HCT116 (cell line): ENCODE data around the gene SLC41A3. TPM values are rescaled to one million over a fixed set of nuclear protein-coding genes. Genes with fewer than 3 reads are reported as not detected.

ENCODE experiments used
- ATAC-seq: fragments of 200-7000 bp; cut with Tn5 transposase; 2 replicates; pipeline ENCODE4 v1.9.1; 2020; ENCODE audit warnings: mild to moderate bottlenecking, moderate library complexity
- BruUV-seq: library from RNA; stranded (reverse); fragments of 400-500 nt; replicated peaks from 2 replicates; lab custom pipeline; 2021; lab: Mats Ljungman, UMichigan
- CTCF ChIA-PET: fragments of 300-600 bp; sonication (Branson Sonifier 250); formaldehyde crosslinking; loops from one replicate; lab custom pipeline; 2021; ENCODE audit warnings: antibody characterized with exemption; lab: Charles Lee
- POLR2A ChIA-PET: fragments of 300-600, 350-600 bp; sonication (Branson Sonifier 250); formaldehyde crosslinking; loops from one replicate; lab custom pipeline; 2021; ENCODE audit warnings: antibody characterized with exemption; lab: Charles Lee
- RAD21 ChIA-PET, 2 experiments: fragments of 300-600 bp; sonication (Branson Sonifier 250); formaldehyde crosslinking; loops; one replicate each; lab custom pipeline; 2023; ENCODE audit warnings: low total read pairs in 2 of 2; ENCODE audit not compliant: uncharacterized antibody in 2 of 2, unreplicated experiment in 2 of 2, low non-redundant PET in 1 of 2; lab: Charles Lee
- DNase-seq: peaks from one replicate; pipeline ENCODE4 v3.0.0-alpha.2; 2010; ENCODE audit warnings: low read depth, low spot score
- H2AFZ ChIP-seq: fragments of 200-600 bp; shearing (Covaris generic), sonication (generic); 2 replicates; pipeline ENCODE4 v1.6.1; 2017; ENCODE audit warnings: low read depth, mixed run types, mixed read lengths, antibody characterized with exemption, low read length; ENCODE audit not compliant: poor library complexity, severe bottlenecking
- H3K27ac ChIP-seq: 2 replicates; pipeline ENCODE4 v1.5.1; 2012; ENCODE audit warnings: low read depth, low read length
- H3K27me3 ChIP-seq: fragments of 200-600 bp; sonication (generic); 2 replicates; pipeline ENCODE4 v1.6.1; 2016; ENCODE audit warnings: mixed run types, low read length, mixed read lengths; ENCODE audit not compliant: insufficient read depth
- H3K36me3 ChIP-seq, 2 experiments: fragments of 200-500 bp in 1 of 2; fragments of 200-600 bp in 1 of 2; sonication (Bioruptor generic) in 1 of 2; sonication (generic) in 1 of 2; 2 replicates each; pipeline versions ENCODE4 v1.5.1 to v1.6.1; 2014 to 2016; ENCODE audit warnings: low read length in 2 of 2, inconsistent platforms in 1 of 2, mixed read lengths in 1 of 2, mixed run types in 1 of 2; ENCODE audit not compliant: insufficient read depth in 2 of 2, control insufficient read depth in 1 of 2
- H3K4me1 ChIP-seq, 2 experiments: fragments of 200-600 bp in 1 of 2; sonication (generic) in 1 of 2; 2 replicates each; pipeline versions ENCODE4 v1.5.1 to v1.6.1; 2012 to 2017; ENCODE audit warnings: low read length in 2 of 2, inconsistent platforms in 1 of 2, mild to moderate bottlenecking in 1 of 2, mixed read lengths in 1 of 2, mixed run types in 1 of 2, moderate library complexity in 1 of 2; ENCODE audit not compliant: insufficient read depth in 2 of 2, control insufficient read depth in 1 of 2
- H3K4me2 ChIP-seq: fragments of 200-600 bp; sonication (generic); 2 replicates; pipeline ENCODE4 v1.6.1; 2017; ENCODE audit warnings: mixed run types, low read length, mixed read lengths
- H3K4me3 ChIP-seq, 2 experiments: fragments of 200-600 bp in 1 of 2; sonication (generic) in 1 of 2; replicated peaks in 1 of 2; 2 replicates each; pipeline ENCODE4 v1.5.1; 2011 to 2016; ENCODE audit warnings: low read length in 2 of 2, control low read depth in 1 of 2, low read depth in 1 of 2, mild to moderate bottlenecking in 1 of 2, mixed read lengths in 1 of 2, mixed run types in 1 of 2
- H3K79me2 ChIP-seq: fragments of 200-600 bp; sonication (generic); 2 replicates; pipeline ENCODE4 v1.6.1; 2017; ENCODE audit warnings: mild to moderate bottlenecking, mixed run types, low read length, moderate library complexity, mixed read lengths; ENCODE audit not compliant: insufficient read depth
- H3K9ac ChIP-seq: fragments of 200-600 bp; sonication (generic); 2 replicates; pipeline ENCODE4 v1.6.1; 2016; ENCODE audit warnings: low read length, mixed read lengths
- H3K9me2 ChIP-seq: fragments of 200-600 bp; sonication (generic), shearing (Covaris generic); 2 replicates; pipeline ENCODE4 v1.6.1; 2017; ENCODE audit warnings: mixed run types, mild to moderate bottlenecking, moderate library complexity; ENCODE audit not compliant: insufficient read depth
- H3K9me3 ChIP-seq, 2 experiments: fragments of 200-500 bp in 1 of 2; fragments of 200-600 bp in 1 of 2; sonication (Bioruptor generic) in 1 of 2; sonication (generic) in 1 of 2; 2 replicates each; pipeline ENCODE4 v1.6.1; 2014 to 2017; ENCODE audit warnings: low read length in 2 of 2, mixed read lengths in 2 of 2, inconsistent platforms in 1 of 2, low read depth in 1 of 2, mild to moderate bottlenecking in 1 of 2, mixed run types in 1 of 2, moderate library complexity in 1 of 2; ENCODE audit not compliant: control insufficient read depth in 1 of 2, insufficient read depth in 1 of 2
- H4K20me1 ChIP-seq: fragments of 200-600 bp; sonication (generic), shearing (Covaris generic); 2 replicates; pipeline ENCODE4 v1.6.1; 2017; ENCODE audit warnings: mixed run types, mild to moderate bottlenecking, moderate library complexity; ENCODE audit not compliant: insufficient read depth
- ATF3 ChIP-seq: IDR thresholded peaks from 2 replicates; pipeline ENCODE4 v1.6.1; 2012
- CBX3 ChIP-seq: IDR thresholded peaks from 2 replicates; pipeline ENCODE4 v1.6.1; 2012; ENCODE audit warnings: low read depth
- CEBPB ChIP-seq: IDR thresholded peaks from 2 replicates; pipeline ENCODE4 v1.6.1; 2012; ENCODE audit warnings: low read depth
- CTCF ChIP-seq, 3 experiments: fragments of 200-600 bp in 1 of 3; sonication (generic) in 1 of 3; IDR thresholded peaks in 2 of 3; conservative IDR thresholded peaks in 1 of 3; 2 replicates each; pipeline ENCODE4 v1.5.1; 2012 to 2017; ENCODE audit warnings: low read depth in 2 of 3, low read length in 2 of 3, antibody characterized with exemption in 1 of 3, borderline replicate concordance in 1 of 3, control low read depth in 1 of 3, mild to moderate bottlenecking in 1 of 3, mixed read lengths in 1 of 3, mixed run types in 1 of 3, moderate library complexity in 1 of 3; ENCODE audit not compliant: insufficient read depth in 1 of 3
- EGR1 ChIP-seq: IDR thresholded peaks from 2 replicates; pipeline ENCODE4 v1.6.1; 2012; ENCODE audit warnings: low read depth
- EZH2 ChIP-seq: fragments of 200-600 bp; sonication (generic); IDR thresholded peaks from 2 replicates; pipeline ENCODE4 v1.6.1; 2017; ENCODE audit warnings: antibody characterized with exemption, mixed run types
- EZH2phosphoT487 ChIP-seq: fragments of 200-600 bp; IDR thresholded peaks from 2 replicates; pipeline ENCODE4 v1.6.1; 2018; ENCODE audit warnings: antibody characterized with exemption, borderline replicate concordance
- FOSL1 ChIP-seq: IDR thresholded peaks from 2 replicates; pipeline ENCODE4 v1.6.1; 2012; ENCODE audit warnings: low read depth
- JUND ChIP-seq: IDR thresholded peaks from 2 replicates; pipeline ENCODE4 v1.6.1; 2012
- MAX ChIP-seq: IDR thresholded peaks from 2 replicates; pipeline ENCODE4 v1.6.1; 2012
- POLR2A ChIP-seq: IDR thresholded peaks from 2 replicates; pipeline ENCODE4 v1.7.0; 2011; ENCODE audit warnings: borderline replicate concordance; ENCODE audit not compliant: insufficient read depth, insufficient read length; ENCODE audit errors: extremely low read depth
- POLR2AphosphoS5 ChIP-seq: IDR thresholded peaks from 2 replicates; pipeline ENCODE4 v1.6.1; 2011; ENCODE audit warnings: mild to moderate bottlenecking, low read depth, low read length, moderate library complexity
- RAD21 ChIP-seq: IDR thresholded peaks from 2 replicates; pipeline ENCODE4 v1.6.1; 2012; ENCODE audit warnings: low read depth, mild to moderate bottlenecking
- REST ChIP-seq: IDR thresholded peaks from 2 replicates; pipeline ENCODE4 v1.6.1; 2012; ENCODE audit warnings: low read depth
- SRF ChIP-seq: IDR thresholded peaks from 2 replicates; pipeline ENCODE4 v1.6.1; 2012; ENCODE audit warnings: low read depth
- TCF7L2 ChIP-seq: IDR thresholded peaks from 2 replicates; pipeline ENCODE4 v1.7.0; 2011; ENCODE audit warnings: borderline replicate concordance, inconsistent platforms; ENCODE audit not compliant: insufficient read depth, insufficient read length; ENCODE audit errors: extremely low read depth
- YY1 ChIP-seq: IDR thresholded peaks from 2 replicates; pipeline ENCODE4 v1.6.1; 2011; ENCODE audit warnings: low read length, low read depth, moderate library complexity, mild to moderate bottlenecking; ENCODE audit not compliant: insufficient replicate concordance; ENCODE audit errors: extremely low read depth
- ZBTB33 ChIP-seq: IDR thresholded peaks from 2 replicates; pipeline ENCODE4 v1.6.1; 2011; ENCODE audit warnings: mild to moderate bottlenecking, low read length, moderate library complexity; ENCODE audit not compliant: insufficient replicate concordance; ENCODE audit errors: extremely low read depth
- ZFX ChIP-seq: fragments of 450-650 bp; IDR thresholded peaks from 2 replicates; pipeline ENCODE4 v1.6.1; 2017
- ZNF274 ChIP-seq: fragments of 200-500 bp; sonication (Bioruptor generic); IDR thresholded peaks from 2 replicates; pipeline ENCODE4 v1.6.1; 2014; ENCODE audit warnings: mild to moderate bottlenecking, low read depth, low read length, inconsistent platforms
- intact Hi-C: fragments of 100-400 bp; cut with micrococcal nuclease; formaldehyde crosslinking; loops from 2 replicates; pipeline ENCODE4 v1.10.0; 2022
- total RNA-seq: library from RNA; stranded (reverse); gene quantifications from one replicate; pipeline ENCODE4 v1.2.1, GENCODE V29; 2021; ENCODE audit not compliant: unreplicated experiment

The SLC41A3 gene
- total RNA-seq, 1 experiment from 2014 or later = 45.9 TPM

GRCh38 chr3:126004217-126004616 is 79.7 kb downstream of the SLC41A3 start:
- ChIA-PET RAD21 (no interaction called here), CTCF (no interaction called here), POLR2A (no interaction called here)
- Histone ChIP-seq H4K20me1 (no peaks in the 10 kb centered on the region), H3K9ac (no peak overlapping the region), H2AFZ (no peak overlapping the region), H3K9me2 (no peaks in the 10 kb centered on the region), H3K79me2 (no peaks in the 10 kb centered on the region), H3K4me2 (no peak overlapping the region), H3K27me3 (no peaks in the 10 kb centered on the region), H3K27ac (no peak overlapping the region), H3K4me1 (no peaks in the 10 kb centered on the region), H3K36me3 (no peaks in the 10 kb centered on the region), H3K4me3 (no peak overlapping the region), H3K9me3 (no peaks in the 10 kb centered on the region)
- TF ChIP-seq EZH2phosphoT487 (no peak), POLR2A (no peak), EGR1 (no peak), ZNF274 (no peak), JUND (no peak), ZBTB33 (no peak), POLR2AphosphoS5 (no peak), REST (no peak), ATF3 (no peak), CTCF (IDR thresholded peaks at IDR 0.05 in 2 of 3, conservative IDR thresholded peaks at IDR 0.05 in 1 of 3; ENCODE audit: borderline replicate concordance in 1 of 3, insufficient read depth in 1 of 3, low read depth in 2 of 3, low read length in 2 of 3) (no peak), FOSL1 (no peak), CBX3 (no peak), SRF (no peak), RAD21 (no peak), MAX (no peak), ZFX (no peak), YY1 (no peak), EZH2 (no peak), CEBPB (no peak), TCF7L2 (no peak)
- ATAC-seq = no peak
- DNase-seq = no peak
- intact Hi-C loops = no loop called here
- no TSS peak for BruUV-seq
